Measurements from ENCODE around the gene HSD17B4.
"Not testable (repeated sequence)": the region's sequence is repeated elsewhere in the genome, so short reads cannot be mapped to it uniquely, and the experiment has no call there.

Gene HSD17B4

GRCh38 chr5:119435436-119436132, 16.7 kb upstream of the HSD17B4 start:
- DNase-seq = no peak

GRCh38 chr5:119437785-119438586, 14.3 kb upstream of the HSD17B4 start:
- DNase-seq = not testable (repeated sequence)

GRCh38 chr5:119438587-119438917, 13.7 kb upstream of the HSD17B4 start:
- not testable (repeated sequence) for DNase-seq

- no peak for DNase-seq
Measured at GRCh38 chr5:119439140-119439631, 13.1 kb upstream of the HSD17B4 start.

GRCh38 chr5:119439632-119440031, 12.7 kb upstream of the HSD17B4 start:
- not testable (repeated sequence) for DNase-seq

- DNase-seq = not testable (repeated sequence)
Measured at GRCh38 chr5:119444643-119445042, 7.7 kb upstream of the HSD17B4 start.

- no peak for DNase-seq
Measured at GRCh38 chr5:119445544-119445943, 6.8 kb upstream of the HSD17B4 start.

GRCh38 chr5:119449882-119450281, 2.4 kb upstream of the HSD17B4 start:
- no peak for DNase-seq

GRCh38 chr5:119450627-119451026, 1.7 kb upstream of the HSD17B4 start:
- not testable (repeated sequence) for DNase-seq

- no peak for DNase-seq
Measured at GRCh38 chr5:119451561-119451960, 736 bp upstream of the HSD17B4 start.

GRCh38 chr5:119452060-119452372, 281 bp upstream of the HSD17B4 start:
- DNase-seq = no peak

GRCh38 chr5:119453040-119453373, 710 bp downstream of the HSD17B4 start:
- no peak for DNase-seq

GRCh38 chr5:119454171-119454570, 1.9 kb downstream of the HSD17B4 start:
- no peak for DNase-seq

- DNase-seq = no peak
Measured at GRCh38 chr5:119458911-119459632, 6.8 kb downstream of the HSD17B4 start.

- DNase-seq = no peak
Measured at GRCh38 chr5:119465640-119466039, 13.3 kb downstream of the HSD17B4 start.

- no peak for DNase-seq
Measured at GRCh38 chr5:119468286-119468685, 16.0 kb downstream of the HSD17B4 start.

- DNase-seq = no peak
Measured at GRCh38 chr5:119470105-119470763, 17.9 kb downstream of the HSD17B4 start.

GRCh38 chr5:119470851-119471451, 18.7 kb downstream of the HSD17B4 start:
- no peak for DNase-seq

GRCh38 chr5:119473241-119473640, 20.9 kb downstream of the HSD17B4 start:
- no peak for DNase-seq

- no peak for DNase-seq
Measured at GRCh38 chr5:119476341-119476740, 24.0 kb downstream of the HSD17B4 start.

- DNase-seq = no peak
Measured at GRCh38 chr5:119478781-119479180, 26.5 kb downstream of the HSD17B4 start.

GRCh38 chr5:119480629-119481028, 28.3 kb downstream of the HSD17B4 start:
- DNase-seq = not testable (repeated sequence)

- no peak for DNase-seq
Measured at GRCh38 chr5:119483155-119483554, 30.9 kb downstream of the HSD17B4 start.
